Heart left ventricle (tissue), 16 donors: ENCODE data around the gene SLIT3. TPM values are rescaled to one million over a fixed set of nuclear protein-coding genes. Genes with fewer than 3 reads are reported as not detected.
A peak's percentile ranks its signal among the peaks of the same experiment; 100 is the strongest.

Experiments
- ATAC-seq, 4 donors: fragments of 200-7000 bp; cut with Tn5 transposase; one replicate each; pipeline ENCODE4 v1.9.1; 2020 to 2022; ENCODE audit warnings: moderate library complexity in 4 of 4, mild to moderate bottlenecking in 3 of 4, moderate number of reproducible peaks in 1 of 4
- DNase-seq, 5 donors: peaks; one replicate each; pipeline ENCODE4 v3.0.0-alpha.2; 2020
- H3K27ac ChIP-seq, 12 donors: fragments of 200-600 bp; sonication (generic) in 4 of 12; one replicate each; pipeline versions ENCODE4 v1.5.0 to v1.8.0; 2016 to 2022; ENCODE audit warnings: mild to moderate bottlenecking in 2 of 12
- H3K27me3 ChIP-seq, 9 donors: fragments of 200-600 bp; sonication (generic) in 2 of 9; one replicate each; pipeline versions ENCODE4 v1.5.1 to v1.8.0; 2016 to 2022; ENCODE audit warnings: mild to moderate bottlenecking in 3 of 9
- H3K36me3 ChIP-seq, 9 donors: fragments of 200-600 bp; sonication (generic) in 2 of 9; one replicate each; pipeline versions ENCODE4 v1.5.0 to v1.8.0; 2018 to 2022; ENCODE audit warnings: mild to moderate bottlenecking in 2 of 9
- H3K4me1 ChIP-seq, 12 donors: fragments of 200-600 bp; sonication (generic) in 4 of 12; one replicate each; pipeline versions ENCODE4 v1.5.0 to v1.8.0; 2016 to 2022; ENCODE audit warnings: mild to moderate bottlenecking in 3 of 12
- H3K4me3 ChIP-seq, 12 donors: fragments of 200-600 bp; sonication (generic) in 4 of 12; one replicate each; pipeline versions ENCODE4 v1.5.0 to v1.8.0; 2017 to 2022; ENCODE audit warnings: mild to moderate bottlenecking in 9 of 12, moderate library complexity in 4 of 12
- H3K9me3 ChIP-seq, 12 donors: fragments of 200-600 bp; sonication (generic) in 4 of 12; one replicate each; pipeline versions ENCODE4 v1.5.0 to v1.8.0; 2016 to 2022; ENCODE audit warnings: mild to moderate bottlenecking in 1 of 12
- CTCF ChIP-seq, 12 donors: fragments of 200-600 bp; sonication (generic) in 4 of 12; IDR thresholded peaks; one replicate each; pipeline versions ENCODE4 v1.5.0 to v1.8.0; 2018 to 2022; ENCODE audit warnings: antibody characterized with exemption in 12 of 12, mild to moderate bottlenecking in 5 of 12
- POLR2A ChIP-seq, 2 donors: fragments of 450-650 bp; IDR thresholded peaks; one replicate each; pipeline ENCODE4 v1.6.1; 2017; ENCODE audit warnings: antibody characterized with exemption in 2 of 2, mild to moderate bottlenecking in 2 of 2, moderate library complexity in 2 of 2
- WGBS, 4 donors: extraction: QIAGEN DNeasy Blood & Tissue Kit in 2 of 4; methylation state at CpG; one replicate each; pipeline versions ENCODE4 v1.1.5 to v1.1.7; 2013 to 2018; 5-methylcytosine and 5-hydroxymethylcytosine counted together
- intact Hi-C, 10 donors: fragments of 100-400 bp; cut with DNase I; formaldehyde crosslinking; loops; one replicate each; pipeline versions ENCODE4 v1.11.1 to v1.14.2; 2022
- polyA plus RNA-seq, 2 donors: library from polyadenylated mRNA; stranded (reverse); fragments of 200-250 nt; gene quantifications; one replicate each; pipeline ENCODE4 v1.2.3, GENCODE V29; 2013
- total RNA-seq, 9 donors: library from RNA; depleted of rRNA in 2 of 9; stranded (reverse); fragments of >200 nt in 2 of 9; fragmentation: NEBNext Ultra II Directional in 3 of 9; extraction: Animal tissue kit (Norgen Biotek cat#: 25700) in 3 of 9; gene quantifications; one replicate each; pipeline versions ENCODE4 v1.1.0 to v1.2.4, GENCODE V29; 2016 to 2023
- donor health status: ischemic (EF 13 %, LVEDD 7.1; RV severe dilation, severe dysfunction).
- donor health status: healthy with polysubstance abuse.
- donor health status: DM: no; HTN: yes; CAD: no.
- donor health status: DM: no; HTN: no; CAD: no.
- donor health status: ischemic (EF 25% LVEDD 6.9; RV normal size, moderate dysfunction).
- donor health status: ischemic (EF 25% LVEDD 5.7; RV mildly dilated, moderate dysfunction).
- donor health status: healthy.
- donor health status: DM: yes; HTN: yes; CAD: no.
- donor health status: ischemic (EF 35%, LVEDD 5.7; RV mildly dilated, moderate dysfunction).
- donor health status: nonischemic (EF 11% LVEDD 7.7; RV severe dilation, severe dysfunction).
- donor health status: DM: yes; HTN: yes; CAD: no.
- donor health status: PGD.
- donor health status: ischemic (EF 29% LVEDD 5.4; RV normal size, mild dysfunction).
- donor health status: nonischemic (EF 23%, LVEDD 6.1; RV moderate dilation, normal function).

The SLIT3 gene
- total and polyA plus RNA-seq, 11 donors, result 2.3 to 40.3 (median 14.4) TPM

GRCh38 chr5:169301386-169301934 lies 521 bp upstream of the SLIT3 start:
- Histone ChIP-seq H3K4me3 (peak overlapping the region in 11 of 12 donors; percentile 39 to 72 (median 54)), H3K9me3 (no peaks in the 10 kb centered on the region), H3K27ac (peak overlapping the region in 2 of 12 donors; percentile 63 to 85), H3K36me3 (no peaks in the 10 kb centered on the region), H3K27me3 (peaks cover 0 to 48% (median 24%) of the 10 kb centered on the region in 9 donors), H3K4me1 (peaks cover 0 to 34% (median 7%) of the 10 kb centered on the region in 12 donors)
- TF ChIP-seq CTCF (IDR thresholded peaks at IDR 0.05), result no peak
- DNase-seq (peak in 2 of 5 donors; percentile 35 to 41), ATAC-seq (peak in 2 of 4 donors; percentile 3 to 23)
- WGBS, 4 donors, result 12 to 15% (median 14%) methylated on average over 17 to 18 of the region's 18 CpGs
- intact Hi-C loops, result loop anchor here (1.0 to 10.0 kb wide), 10 partner anchors 184 to 1027 kb away; no protein-coding TSS in a partner anchor

GRCh38 chr5:169299663-169300467 lies 1.1 kb downstream of the SLIT3 start:
- Histone ChIP-seq H3K27me3 (peaks cover 0 to 41% (median 24%) of the 10 kb centered on the region in 9 donors), H3K9me3 (no peaks in the 10 kb centered on the region), H3K4me3 (peak overlapping the region; percentile 39 to 72 (median 54)), H3K4me1 (peaks cover 0 to 34% (median 7%) of the 10 kb centered on the region in 12 donors), H3K27ac (peak overlapping the region in 9 of 12 donors; percentile 6 to 85 (median 34)), H3K36me3 (no peaks in the 10 kb centered on the region)
- intact Hi-C loops, result loop anchor here in 9 of 10 donors (2.0 to 10.0 kb wide), 9 partner anchors 183 to 1025 kb away; no protein-coding TSS in a partner anchor
- ATAC-seq (no peak), DNase-seq (peak in 1 of 5 donors; percentile 32)
- 17 to 27% (median 19%) methylated on average over 29 to 35 of the region's 35 CpGs for WGBS, 4 donors
- TF ChIP-seq POLR2A (IDR thresholded peaks at IDR 0.05) (no peak), CTCF (IDR thresholded peaks at IDR 0.05) (no peak)

DNA sequence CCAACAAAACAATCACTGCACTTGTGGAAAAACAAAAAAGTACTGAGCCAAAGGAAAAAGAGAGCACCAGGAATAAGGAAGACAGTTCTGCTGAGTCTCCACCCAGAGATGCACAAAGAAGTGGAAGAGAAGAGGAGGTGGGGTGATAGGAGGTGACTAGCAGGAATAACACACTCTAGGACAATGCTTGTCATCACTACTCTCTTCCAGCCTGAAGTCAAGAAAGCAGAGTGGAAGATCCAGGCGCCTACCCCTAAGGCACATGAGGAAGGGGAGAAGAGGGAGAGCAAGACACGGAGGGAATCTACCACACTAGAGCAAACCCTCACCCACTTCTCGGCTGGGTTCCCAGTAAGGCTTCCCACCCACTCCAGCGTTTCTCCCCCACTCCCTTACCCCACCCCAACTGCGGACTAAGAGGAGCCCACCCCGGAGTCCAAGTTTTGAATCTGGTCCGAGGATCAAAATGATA lies 1.7 kb downstream of the SLIT3 start:
- TF ChIP-seq CTCF (IDR thresholded peaks at IDR 0.05), result no peak
- no peak for TF ChIP-seq POLR2A (IDR thresholded peaks at IDR 0.05)
- peaks cover 0 to 40% (median 21%) of the 10 kb centered on the region in 9 donors for H3K27me3 ChIP-seq
- H3K27ac ChIP-seq, result peak overlapping the region in 3 of 12 donors; percentile 1 to 85 (median 57)
- peak overlapping the region in 9 of 12 donors; percentile 44 to 72 (median 58) for H3K4me3 ChIP-seq
- ATAC-seq (no peak), DNase-seq (no peak)
- H3K9me3 ChIP-seq, result no peaks in the 10 kb centered on the region
- intact Hi-C loops, result no loop called here
- H3K4me1 ChIP-seq, result peaks cover 0 to 34% (median 7%) of the 10 kb centered on the region in 12 donors
- H3K36me3 ChIP-seq, result no peaks in the 10 kb centered on the region
- WGBS, 4 donors, result 48 to 57% (median 50%) methylated on average over 7 of the region's 7 CpGs

- H3K27ac ChIP-seq, result peak overlapping the region in 1 of 12 donors; percentile 18
- peak overlapping the region in 1 of 12 donors; percentile 61 for H3K4me3 ChIP-seq
- 80 to 90% (median 85%) methylated on average over 5 to 6 of the region's 6 CpGs for WGBS, 4 donors
- intact Hi-C loops, result no loop called here
- no peaks in the 10 kb centered on the region for H3K36me3 ChIP-seq
- TF ChIP-seq POLR2A (IDR thresholded peaks at IDR 0.05), result no peak
- TF ChIP-seq CTCF (IDR thresholded peaks at IDR 0.05), result no peak
- DNase-seq (no peak), ATAC-seq (no peak)
- peaks cover 0 to 31% (median 11%) of the 10 kb centered on the region in 9 donors for H3K27me3 ChIP-seq
- no peaks in the 10 kb centered on the region for H3K9me3 ChIP-seq
- H3K4me1 ChIP-seq, result peaks cover 0 to 34% (median 7%) of the 10 kb centered on the region in 12 donors
Measured at GRCh38 chr5:169298193-169298592, 2.7 kb downstream of the SLIT3 start.
